Stimulated activated CD4-positive, alpha-beta T cell treated with anti-CD3 and anti-CD28 coated beads, Interleukin-4, amount 100 ng/mL, for 48 hours (primary cell): ENCODE data around the gene RIBC1.
A peak's percentile ranks its signal among the peaks of the same experiment; 100 is the strongest.
"Not testable (repeated sequence)": the region's sequence is repeated elsewhere in the genome, so short reads cannot be mapped to it uniquely, and the experiment has no call there.

Source experiments
- DNase-seq, 2 donors: peaks; one replicate each; pipeline ENCODE4 v3.0.0-alpha.2; 2020; ENCODE audit warnings: low read depth in 2 of 2

RIBC1 gene

DNA sequence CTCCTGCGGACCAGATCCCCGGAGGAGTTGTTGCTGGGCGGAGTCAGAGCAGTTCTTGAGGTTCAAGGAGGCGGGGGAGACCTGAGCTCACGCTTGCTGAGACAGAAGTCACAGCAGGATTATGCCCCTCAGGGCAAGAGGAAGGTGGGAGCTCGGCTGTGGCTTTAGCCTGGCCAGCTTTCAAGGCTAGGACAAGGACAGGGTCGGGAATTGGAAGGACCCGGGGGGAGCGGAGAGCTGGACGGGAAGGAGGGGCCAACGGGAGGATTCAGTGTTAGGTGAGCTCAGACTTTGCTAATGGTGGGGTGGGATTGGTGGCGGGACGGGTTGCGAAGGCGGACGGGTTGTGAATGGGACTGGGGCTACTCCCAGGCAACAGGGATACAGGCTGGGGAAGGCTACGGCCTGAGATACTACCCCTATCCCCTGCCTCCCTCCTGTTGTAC lies at the start of gene RIBC1:
TSS of gene RIBC1 (plus strand) at position 13 of the 446 bp plus-strand sequence. CDS start 3,404 bp downstream, outside the sequence.
- no peak for DNase-seq

DNA sequence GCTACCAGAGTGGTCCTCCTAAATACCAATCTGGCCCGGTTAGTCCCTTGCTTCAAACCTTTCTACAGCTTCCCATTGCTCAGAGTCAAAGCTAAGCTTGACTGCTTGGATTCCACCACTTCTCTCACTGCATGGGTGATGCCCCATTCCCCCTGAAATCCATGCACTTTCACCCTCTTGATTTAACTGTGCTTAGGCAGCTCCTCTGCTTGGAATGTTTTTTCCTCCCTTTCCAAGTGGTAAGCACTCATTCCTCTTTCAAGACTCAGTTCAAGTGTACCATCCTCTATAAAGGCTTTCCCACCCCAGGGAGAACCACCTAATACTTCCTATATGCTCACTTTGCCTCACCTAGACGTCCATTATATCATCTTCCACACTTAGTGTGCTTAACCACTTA lies 49.4 kb upstream of the RIBC1 start:
- no peak for DNase-seq

DNA sequence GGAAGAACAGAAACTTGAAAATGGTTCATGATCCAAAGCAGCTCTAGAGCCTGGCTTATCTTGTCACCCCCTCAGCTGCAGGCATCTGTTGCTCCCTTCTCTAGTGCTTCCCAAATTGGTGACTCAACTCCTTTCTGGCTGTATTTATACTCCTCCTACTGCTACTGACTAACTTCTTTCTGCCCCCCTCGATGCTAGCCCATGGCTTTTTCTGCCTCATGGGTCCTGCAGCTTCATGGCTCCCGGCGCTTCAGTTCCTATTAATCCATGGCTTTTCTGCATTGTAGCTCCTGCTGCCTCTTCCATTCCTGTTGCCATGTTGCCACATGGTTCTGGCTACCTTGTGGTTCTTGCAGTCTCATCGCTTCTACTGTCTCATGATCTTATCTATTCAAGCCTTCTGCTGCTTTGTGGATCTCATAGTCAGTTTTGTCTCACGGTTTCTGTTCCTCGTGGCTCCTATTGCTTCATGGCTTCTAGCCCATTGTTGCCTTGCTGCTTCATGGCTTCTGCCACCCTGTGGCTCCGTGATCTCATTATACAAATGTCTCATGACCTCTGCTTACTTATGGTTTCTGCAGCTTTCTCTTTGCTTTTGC lies 48.4 kb upstream of the RIBC1 start:
- no peak for DNase-seq

DNA sequence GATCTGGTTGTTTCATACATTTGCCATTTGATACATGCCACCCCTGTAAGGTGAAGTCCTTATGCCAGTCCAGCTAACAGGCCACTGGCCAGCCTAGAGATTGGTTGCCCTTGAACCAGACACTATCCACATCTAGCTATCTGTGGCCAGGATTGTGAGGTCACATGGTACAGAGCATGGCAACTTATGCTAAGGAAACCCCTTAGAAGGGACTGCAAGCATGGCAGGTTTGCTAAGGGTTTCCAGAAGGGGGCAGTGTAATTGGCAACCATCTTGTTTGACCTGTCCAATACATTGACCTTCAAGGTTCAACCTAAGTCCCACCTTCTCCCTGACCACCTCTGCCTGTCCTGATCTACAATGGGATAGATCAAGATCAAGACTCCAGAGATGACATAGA lies 47.8 kb upstream of the RIBC1 start:
- DNase-seq = no peak

DNA sequence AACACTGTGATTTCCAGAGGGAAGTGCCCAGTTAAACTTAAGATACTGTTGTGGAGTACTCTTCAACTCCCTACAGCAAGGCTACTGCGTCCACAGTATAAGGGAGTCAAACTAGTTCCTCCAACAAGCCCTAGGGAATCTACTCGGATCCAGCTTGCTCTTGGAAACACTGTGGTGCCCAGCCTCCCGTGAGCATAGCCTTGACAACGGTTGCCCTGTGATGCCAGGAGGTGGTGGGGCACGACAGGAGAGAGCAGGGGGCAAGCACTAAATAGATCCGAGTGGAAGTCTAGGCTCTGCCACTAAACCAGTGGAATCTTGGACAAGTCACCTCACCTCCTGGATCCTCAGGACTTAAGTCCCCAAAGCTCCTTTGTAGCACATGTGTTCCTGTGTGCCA lies 45.8 kb upstream of the RIBC1 start:
- DNase-seq = no peak

DNA sequence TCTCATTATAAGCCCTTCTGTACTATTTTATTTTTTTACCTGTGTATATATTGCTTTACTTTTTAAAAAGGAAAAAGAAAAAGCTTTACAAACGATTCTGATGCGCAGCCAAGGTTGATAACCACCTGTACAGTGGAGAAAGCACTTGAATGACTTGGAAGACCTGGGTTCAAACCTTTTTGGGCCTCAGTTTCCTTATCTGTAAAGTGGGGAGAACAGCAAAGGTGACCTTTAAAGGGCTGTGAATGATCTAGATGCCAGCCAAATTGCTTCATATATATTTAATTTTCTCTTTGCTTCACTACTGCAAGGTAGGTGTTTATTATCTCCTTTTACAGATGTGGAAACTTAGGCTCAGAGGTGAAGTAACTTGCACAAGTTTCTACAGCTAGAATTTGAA lies 45.2 kb upstream of the RIBC1 start:
- no peak for DNase-seq

DNA sequence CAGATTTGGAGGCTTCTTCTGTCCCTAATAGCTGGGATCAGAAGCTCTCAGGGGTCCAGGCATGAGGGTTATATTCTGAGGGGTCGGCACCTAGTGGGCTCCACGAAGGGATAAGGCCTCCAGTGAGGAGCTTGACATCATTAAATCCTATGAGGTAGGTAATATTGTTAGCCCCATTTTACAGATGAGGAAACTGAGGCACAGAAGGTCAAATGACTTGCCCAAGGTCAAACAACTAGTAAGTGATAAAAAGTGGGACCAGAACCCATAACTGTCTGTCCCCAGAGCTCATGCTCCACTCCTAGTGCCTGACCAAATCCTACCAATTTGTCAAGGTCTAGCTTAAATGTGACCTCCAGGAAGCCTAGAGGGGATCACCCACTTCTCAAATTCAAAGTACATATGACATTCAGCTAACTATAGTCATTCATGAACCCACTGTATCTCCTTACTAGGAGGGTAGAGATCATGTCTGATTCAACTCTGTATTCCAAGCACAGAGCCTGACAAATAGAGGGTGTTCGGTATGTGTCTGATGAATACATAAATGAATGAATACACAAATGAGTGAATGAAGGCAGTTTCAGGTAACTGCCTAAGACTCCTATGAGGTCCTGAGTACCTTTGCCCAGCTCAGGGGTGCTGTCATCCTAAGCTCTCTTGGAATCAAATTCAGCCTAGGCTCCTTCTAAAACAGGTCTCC lies 43.5 kb upstream of the RIBC1 start:
- DNase-seq = no peak

DNA sequence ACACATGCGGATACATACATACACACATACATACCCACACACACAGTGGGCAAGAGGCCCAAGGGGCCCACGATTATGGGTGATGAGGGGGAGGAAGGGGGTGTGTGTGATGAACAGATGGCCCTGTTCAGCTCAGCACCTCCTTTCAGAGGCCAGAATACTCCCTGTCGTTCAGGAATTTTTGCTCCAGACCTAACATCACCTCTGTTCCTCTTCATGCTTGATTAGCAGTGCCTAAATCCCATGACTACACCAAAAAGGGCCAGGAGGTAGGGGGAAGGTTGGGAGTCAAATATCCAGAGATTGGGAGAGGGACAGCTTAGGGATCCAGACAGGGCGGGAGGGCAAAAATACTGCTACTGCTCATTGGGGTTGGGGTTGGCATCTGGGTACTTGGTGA lies 42.9 kb upstream of the RIBC1 start:
- no peak for DNase-seq

DNA sequence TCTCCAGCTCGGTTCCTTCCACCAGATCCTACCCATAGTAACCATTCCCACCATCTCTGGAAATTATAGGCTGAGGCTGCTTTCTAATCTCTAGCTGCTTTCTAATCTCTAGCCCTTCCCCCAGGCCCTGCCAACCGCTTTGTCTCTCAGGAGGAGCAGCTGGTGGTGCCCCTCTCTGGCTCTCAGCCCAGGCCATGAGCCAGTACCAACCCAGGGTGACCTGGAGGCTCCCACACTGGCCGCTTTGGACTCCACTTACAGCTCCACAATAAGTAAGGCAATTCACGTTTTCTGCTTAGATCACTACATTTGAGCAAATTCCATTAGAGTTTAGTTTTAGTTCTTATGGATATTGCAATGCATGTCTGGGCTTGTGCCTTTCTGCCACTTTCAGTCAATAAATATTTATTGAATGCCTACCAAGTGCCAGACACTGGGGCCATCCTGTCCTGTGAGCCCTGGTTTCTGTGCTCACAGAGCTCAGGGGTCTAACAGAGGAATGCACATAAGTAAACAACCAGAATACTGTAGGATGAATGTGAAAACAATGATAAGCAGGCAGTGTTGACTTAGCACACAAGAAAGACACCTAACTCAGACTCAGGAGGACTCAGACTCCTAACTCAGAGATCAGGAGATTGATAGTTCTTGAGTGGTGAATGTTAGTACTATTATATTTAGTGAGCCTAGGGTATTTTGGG lies 39.1 kb upstream of the RIBC1 start:
- no peak for DNase-seq

DNA sequence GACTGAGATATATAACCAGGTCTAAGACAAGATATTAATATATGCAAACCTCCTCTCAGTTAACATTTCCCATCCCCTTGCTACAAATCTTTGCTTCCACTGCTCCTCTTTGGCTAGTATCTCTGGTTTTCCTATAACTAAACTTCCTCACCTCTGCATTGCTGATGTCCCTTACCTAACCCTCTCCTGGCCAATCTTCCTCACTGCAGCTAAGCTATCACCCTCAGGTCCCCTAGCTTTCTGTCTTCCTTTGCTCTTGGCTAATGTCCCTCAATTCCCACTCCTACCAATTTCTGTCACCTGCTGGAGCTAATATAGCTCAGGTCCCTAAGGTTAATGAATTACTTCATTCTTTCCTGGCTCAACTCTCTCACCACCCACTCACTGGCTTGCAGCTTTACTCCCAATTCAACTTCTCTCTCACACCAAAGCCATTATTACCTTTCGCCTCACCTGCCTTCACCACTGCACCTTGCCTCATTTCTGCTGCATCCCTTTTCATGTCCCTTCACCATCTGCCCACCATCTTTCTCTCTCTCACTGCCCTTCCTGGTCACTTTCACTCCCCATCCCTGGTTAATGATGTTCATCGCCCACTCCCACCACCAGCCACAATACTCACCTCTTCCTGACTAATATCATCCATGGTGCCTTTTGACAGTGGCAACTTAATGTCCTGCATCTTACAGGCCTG lies 26.9 kb upstream of the RIBC1 start:
- DNase-seq = no peak

DNA sequence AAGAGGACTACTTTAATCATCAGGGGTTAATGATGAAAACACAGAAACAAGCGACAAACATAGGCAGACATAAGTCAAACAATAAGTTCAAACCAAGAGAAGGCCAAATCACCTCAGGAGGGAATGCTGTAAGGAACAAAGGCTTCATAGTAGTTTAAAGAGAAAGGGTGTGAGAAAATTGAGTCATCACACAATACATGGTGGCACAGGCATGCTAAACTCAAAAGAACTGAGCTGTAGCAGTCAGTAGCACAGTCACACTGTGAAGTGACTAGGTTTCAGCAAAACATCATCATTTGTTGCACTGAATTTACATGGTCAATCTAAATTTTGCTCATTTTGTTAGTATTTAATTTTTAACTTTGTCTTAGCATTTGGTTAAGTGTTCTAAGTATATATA lies 24.5 kb upstream of the RIBC1 start:
- DNase-seq = no peak

DNA sequence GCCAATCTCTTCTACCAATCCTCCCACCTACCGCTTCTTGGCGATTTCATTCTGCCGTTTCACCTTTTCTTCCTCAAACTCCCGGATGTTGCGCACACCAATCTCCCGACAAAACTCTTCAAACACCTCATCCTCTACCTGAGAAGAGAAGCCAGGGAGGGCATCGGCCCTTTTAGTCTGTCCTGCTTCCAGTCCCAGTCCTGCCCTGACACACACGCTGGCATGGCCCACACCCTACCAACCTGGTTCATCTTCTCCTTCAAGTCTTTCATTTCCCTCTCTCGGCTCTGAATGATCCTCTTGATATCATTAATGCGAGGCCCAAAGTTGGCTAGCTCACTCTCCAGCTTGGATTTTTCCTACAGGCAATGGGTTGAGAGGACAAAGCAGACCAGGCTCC lies 19.1 kb upstream of the RIBC1 start:
- DNase-seq = no peak

DNA sequence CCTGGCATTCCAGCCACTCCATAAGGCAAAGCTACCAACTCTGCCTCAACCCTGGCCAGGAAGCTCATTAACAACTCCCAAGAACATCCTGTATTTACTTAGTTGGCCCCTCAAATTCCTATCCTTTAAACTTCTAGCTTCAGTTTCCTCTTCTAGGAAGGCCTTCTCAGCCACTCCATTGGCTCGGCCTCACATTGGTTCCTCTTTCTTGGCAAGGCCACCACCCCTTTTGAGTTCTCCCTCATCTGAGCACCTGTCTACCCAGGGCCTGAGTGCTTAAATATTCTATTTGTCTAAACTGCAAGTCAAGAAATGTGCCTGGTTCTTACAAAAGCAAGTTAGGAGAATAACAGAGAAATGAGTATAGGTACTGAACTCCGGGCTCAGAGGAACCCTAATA lies 10.2 kb upstream of the RIBC1 start:
- no peak for DNase-seq

DNA sequence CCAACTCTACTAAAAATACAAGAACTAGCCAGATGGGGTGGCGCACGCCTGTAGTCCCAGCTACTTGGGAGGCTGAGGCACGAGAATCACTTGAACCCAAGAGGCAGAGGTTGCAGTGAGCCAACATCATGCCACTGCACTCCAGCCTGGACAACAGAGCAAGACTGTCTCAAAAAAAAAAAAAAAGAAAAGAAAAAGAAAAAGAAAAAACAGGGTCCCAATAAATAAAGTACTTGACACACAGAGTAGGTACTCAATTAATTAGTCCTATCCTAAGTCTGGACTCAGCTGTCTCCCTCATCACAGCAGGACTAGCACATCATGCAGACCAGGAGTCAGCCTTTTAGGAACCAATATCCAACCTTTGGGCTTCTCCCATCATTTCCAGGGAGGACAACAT lies 2.3 kb upstream of the RIBC1 start:
- DNase-seq = not testable (repeated sequence)

DNA sequence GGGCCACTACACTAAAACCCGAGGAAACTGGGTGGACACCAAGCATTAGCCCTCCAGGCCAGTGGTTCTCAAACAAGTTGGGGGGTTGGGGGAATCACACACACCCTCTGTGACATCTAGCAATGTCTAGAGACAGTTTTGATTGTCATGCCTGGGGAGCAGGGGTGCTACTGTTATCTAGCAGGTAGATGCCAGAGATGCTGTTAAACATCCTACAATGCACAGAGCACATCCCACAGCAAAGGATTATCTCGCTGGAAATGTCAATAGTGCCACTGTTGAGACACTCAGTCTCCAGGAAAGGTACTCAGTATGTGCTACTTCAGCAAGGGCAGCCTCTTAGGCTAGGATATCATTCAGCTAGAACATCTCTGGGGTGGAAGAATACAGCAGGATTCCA lies 1.5 kb upstream of the RIBC1 start:
- no peak for DNase-seq

DNA sequence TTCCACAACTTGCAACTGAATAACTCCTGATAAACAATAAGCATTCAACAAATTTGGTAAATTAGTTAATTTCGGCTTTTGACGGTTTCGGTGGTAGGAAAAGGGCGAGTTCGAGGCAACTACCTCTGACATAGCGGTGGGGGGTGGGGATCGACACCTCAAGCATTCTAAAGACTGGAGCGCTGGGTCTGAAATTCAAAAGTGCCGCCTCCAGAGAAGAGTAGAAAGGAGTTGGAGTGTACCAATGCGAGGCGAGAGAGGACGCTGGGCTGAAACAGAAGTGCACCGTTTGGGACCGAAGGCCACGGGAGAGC lies 944 bp upstream of the RIBC1 start:
- no peak for DNase-seq

DNA sequence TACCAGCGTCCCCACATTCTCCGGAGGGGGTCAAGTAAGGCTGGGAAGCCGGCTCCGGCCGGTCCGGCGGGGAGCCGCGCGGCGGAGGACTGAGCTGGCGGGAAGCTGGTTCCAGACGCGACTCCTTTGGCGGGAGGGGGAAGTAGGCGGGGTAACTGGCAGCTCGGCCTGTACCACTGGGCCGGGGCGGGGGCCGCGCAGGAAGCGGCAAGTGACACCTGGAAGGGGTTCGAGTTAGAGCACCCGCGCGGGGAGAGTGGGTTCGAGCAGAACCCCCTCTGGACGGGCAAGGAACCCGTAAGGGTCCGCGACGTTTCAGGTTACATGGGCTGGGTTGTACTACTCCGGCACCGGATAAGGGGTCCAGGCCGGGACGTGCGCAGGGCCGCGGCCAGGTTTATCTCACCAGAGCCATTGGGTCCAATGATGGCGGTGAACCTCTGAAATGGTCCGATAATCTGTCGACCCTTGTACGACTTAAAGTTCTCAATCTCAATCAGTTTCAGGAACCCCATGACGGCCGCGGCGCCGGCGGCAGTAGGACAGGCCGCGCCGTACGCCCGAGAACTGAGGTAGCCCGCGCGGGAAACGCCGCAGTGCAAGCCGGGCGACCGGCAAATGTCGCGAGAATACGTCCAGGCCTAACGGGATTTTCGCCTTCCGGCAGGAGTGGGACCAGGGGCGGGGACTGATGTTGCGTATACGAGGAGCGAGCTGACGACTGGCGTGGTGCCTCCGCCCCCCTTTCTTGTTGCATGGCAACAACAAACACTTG lies 400 bp upstream of the RIBC1 start, which contains the start of gene SMC1A:
TSS of gene SMC1A (minus strand) at position 569 of the 775 bp plus-strand sequence. CDS start at position 515, 54 bp downstream.
- peak; percentile 84 to 91 for DNase-seq

DNA sequence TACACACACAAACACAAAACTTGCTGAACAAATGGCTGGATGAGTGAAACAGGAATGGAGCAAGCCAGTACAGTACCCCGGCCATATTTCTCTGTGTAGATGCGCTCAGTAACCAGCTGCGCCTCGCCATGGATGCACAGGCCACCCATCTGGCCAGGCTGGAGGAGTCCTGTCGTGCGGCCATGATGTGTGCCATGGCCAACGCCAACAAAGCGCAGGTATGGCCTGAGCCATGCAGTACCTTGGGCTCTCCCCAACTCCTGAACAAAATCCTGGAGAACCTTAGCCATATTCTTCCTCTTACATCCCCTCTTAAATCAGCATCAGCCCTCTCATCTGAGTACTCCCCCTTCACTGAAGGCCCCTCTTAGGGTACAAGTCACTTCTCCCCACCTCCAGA lies 7.1 kb downstream of the RIBC1 start:
- DNase-seq = no peak

DNA sequence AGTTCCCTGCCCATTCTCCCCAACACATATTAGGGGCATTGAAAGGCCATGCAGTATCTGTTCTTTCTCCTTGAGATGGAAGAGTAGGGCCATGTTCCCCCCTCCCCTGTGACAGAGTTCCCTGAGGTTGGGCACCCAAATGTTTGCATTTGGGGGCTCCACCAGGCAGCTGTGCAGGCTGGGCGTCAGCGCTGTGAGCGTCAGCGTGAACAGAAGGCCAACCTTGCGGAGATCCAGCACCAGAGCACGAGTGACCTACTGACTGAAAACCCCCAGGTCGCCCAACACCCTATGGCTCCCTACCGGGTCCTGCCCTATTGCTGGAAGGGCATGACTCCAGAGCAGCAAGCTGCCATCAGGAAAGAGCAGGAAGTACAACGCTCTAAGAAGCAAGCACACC lies 7.6 kb downstream of the RIBC1 start:
- DNase-seq = no peak

DNA sequence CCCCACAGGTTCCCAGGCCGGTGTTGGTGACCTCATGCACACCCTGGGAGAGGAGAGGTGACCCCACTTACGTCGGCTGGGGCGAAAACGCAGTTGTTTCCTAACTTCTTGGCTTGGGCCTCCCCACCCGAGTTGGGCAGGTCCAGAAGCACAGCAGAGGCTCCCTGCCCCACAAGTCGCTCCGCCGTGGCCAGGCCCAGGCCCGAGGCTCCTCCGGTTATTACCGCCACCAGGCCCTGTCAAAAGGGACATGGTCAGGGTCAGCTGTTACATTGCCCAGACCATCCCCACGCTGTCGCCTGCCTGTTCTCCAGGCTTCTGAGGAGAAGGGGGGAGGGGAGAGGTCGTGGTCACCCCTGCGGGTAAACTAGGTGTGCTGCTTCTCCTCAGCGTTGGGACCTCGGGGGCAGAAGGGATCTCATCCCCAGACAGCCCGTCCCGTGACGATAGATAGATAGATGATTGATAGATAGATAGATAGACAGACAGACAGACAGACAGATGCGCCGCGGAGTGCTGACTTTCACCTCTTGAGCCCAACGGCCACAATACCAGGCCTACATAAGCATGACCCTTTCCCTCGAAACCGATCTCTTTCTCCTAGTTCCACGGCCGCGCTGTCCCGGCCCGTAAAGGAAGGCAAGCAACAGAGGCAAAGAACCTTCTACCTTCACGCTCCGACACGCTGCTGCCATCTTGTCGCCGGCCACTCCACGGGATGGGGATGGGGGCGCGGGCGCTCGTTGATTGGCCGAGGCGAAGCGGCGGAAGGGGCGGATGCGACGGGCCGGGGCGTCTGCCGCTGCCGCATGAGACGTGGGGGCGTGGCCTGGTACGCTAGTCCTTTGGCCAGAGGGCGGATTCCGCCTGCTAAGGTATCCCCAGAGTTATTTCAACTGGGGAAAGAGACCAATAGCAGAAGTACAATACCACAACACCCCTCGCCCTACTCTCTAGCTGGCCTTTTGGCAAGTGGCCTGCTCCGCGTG lies 11.3 kb downstream of the RIBC1 start, which contains the start of gene HSD17B10:
TSS of gene HSD17B10 (minus strand) at position 720 of the 989 bp plus-strand sequence. CDS start at position 695, 25 bp downstream.
- DNase-seq = peak; percentile 78 to 86
